ENCODE measurements around the gene MAP4K5. TPM values are rescaled to one million over a fixed set of nuclear protein-coding genes. Genes with fewer than 3 reads are reported as not detected.

MAP4K5 gene
- total RNA-seq, 1 experiment from 2014 or later, result 39.1 TPM

DNA sequence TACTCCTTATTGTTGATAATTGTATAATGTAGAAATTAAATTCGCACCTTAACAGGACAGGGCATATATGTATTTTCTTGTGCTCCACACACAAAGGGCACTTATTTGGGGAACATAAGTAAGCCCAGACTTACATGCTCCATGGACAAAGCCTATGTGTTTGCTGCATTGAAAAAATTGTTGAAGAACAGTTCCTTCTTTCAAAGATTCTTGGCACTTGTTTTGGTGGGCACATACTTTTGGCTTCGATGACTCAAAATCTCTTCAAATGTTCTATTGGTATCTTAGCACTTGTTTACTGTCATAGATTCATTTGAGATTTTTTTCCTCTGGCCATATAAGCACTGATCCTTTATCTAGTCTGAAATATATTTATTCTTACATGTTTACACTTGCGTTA lies 1.4 kb upstream of the MAP4K5 start:
- H2AFZ ChIP-seq (ENCODE audit: low read depth, low read length, poor library complexity, severe bottlenecking), result peak overlapping the region; percentile 94
- DNase-seq (ENCODE audit: low read depth, low spot score), result no peak
- H3K4me2 ChIP-seq (ENCODE audit: low read length), result peak overlapping the region; percentile 97; the same call in 1 of the 2 replicates

DNA sequence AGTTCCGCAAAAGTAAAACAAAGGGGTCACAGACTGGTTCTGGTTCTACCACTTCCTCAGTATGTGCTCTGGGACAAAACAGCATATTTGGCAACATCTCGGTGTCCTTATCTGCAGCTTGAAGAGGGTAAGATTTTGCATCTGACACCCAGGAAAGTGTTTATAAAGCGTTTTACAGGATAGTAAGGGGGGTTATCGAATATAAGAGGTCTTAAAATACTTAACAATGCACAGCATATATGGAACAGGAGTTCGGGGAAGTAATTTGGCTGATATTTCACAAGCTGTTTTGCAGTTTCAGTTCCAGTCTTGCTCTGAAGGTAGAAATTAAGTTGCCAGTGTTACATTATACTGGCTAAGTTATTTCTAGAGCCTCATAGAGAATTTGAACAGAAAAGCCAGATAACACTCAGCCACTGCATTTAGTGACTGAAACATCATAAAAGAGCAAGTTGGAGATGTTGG lies 904 bp upstream of the MAP4K5 start:
- Histone ChIP-seq H3K27me3 (ENCODE audit: insufficient read depth, low read length) (no peaks in the 10 kb centered on the region), H3K9me3 (ENCODE audit: control insufficient read depth in 1 of 2, insufficient read depth in 1 of 2, low read depth in 1 of 2, low read length in 2 of 2) (no peaks in the 10 kb centered on the region), H3K9ac (ENCODE audit: low read length) (peak overlapping the region; percentile 89), H3K9me2 (ENCODE audit: insufficient read depth) (no peaks in the 10 kb centered on the region), H3K27ac (ENCODE audit: low read depth, low read length) (peak overlapping the region; percentile 88; the same call in 1 of the 2 replicates), H3K4me3 (replicated peaks in 1 of 2; ENCODE audit: low read depth in 1 of 2, low read length in 2 of 2) (peak overlapping the region; percentile 76 to 81), H3K36me3 (ENCODE audit: control insufficient read depth in 1 of 2, insufficient read depth in 2 of 2, low read length in 2 of 2) (no peaks in the 10 kb centered on the region), H3K79me2 (ENCODE audit: insufficient read depth, low read length) (peaks cover 37% of the 10 kb centered on the region), H4K20me1 (ENCODE audit: insufficient read depth) (peaks cover 11% of the 10 kb centered on the region; the same call in 1 of the 2 replicates), H3K4me1 (ENCODE audit: control insufficient read depth in 1 of 2, insufficient read depth in 2 of 2, low read length in 2 of 2) (peaks cover 9 to 27% of the 10 kb centered on the region in 2 experiments; a peak in 3 of 4 replicates), H2AFZ (ENCODE audit: low read depth, low read length, poor library complexity, severe bottlenecking) (peak overlapping the region; percentile 94), H3K4me2 (ENCODE audit: low read length) (peak overlapping the region; percentile 97)
- DNase-seq (ENCODE audit: low read depth, low spot score) (no peak), ATAC-seq (no peak)
- RAD21 ChIA-PET (ENCODE audit: low non-redundant PET in 1 of 2, low total read pairs in 2 of 2, uncharacterized antibody in 2 of 2, unreplicated experiment in 2 of 2), result no interaction called here
- intact Hi-C loops (cut with micrococcal nuclease), result loop anchor here (5.0 kb wide), 2 partner anchors 426 to 671 kb away; no protein-coding TSS in a partner anchor
- no TSS peak for BruUV-seq (replicated peaks)
- TF ChIP-seq JUND (IDR thresholded peaks at IDR 0.05) (no peak), SIN3A (IDR thresholded peaks at IDR 0.05; ENCODE audit: low read depth) (no peak), POLR2A (IDR thresholded peaks at IDR 0.05; ENCODE audit: borderline replicate concordance, extremely low read depth, insufficient read depth, insufficient read length) (no peak), CEBPB (IDR thresholded peaks at IDR 0.05; ENCODE audit: low read depth) (no peak), POLR2AphosphoS5 (IDR thresholded peaks at IDR 0.05; ENCODE audit: low read depth, low read length) (no peak), ZFX (IDR thresholded peaks at IDR 0.05) (no peak), EZH2phosphoT487 (IDR thresholded peaks at IDR 0.05; ENCODE audit: borderline replicate concordance) (no peak), EGR1 (IDR thresholded peaks at IDR 0.05; ENCODE audit: low read depth) (no peak), EZH2 (IDR thresholded peaks at IDR 0.05) (no peak)
- TF ChIP-seq, protein P1, sequence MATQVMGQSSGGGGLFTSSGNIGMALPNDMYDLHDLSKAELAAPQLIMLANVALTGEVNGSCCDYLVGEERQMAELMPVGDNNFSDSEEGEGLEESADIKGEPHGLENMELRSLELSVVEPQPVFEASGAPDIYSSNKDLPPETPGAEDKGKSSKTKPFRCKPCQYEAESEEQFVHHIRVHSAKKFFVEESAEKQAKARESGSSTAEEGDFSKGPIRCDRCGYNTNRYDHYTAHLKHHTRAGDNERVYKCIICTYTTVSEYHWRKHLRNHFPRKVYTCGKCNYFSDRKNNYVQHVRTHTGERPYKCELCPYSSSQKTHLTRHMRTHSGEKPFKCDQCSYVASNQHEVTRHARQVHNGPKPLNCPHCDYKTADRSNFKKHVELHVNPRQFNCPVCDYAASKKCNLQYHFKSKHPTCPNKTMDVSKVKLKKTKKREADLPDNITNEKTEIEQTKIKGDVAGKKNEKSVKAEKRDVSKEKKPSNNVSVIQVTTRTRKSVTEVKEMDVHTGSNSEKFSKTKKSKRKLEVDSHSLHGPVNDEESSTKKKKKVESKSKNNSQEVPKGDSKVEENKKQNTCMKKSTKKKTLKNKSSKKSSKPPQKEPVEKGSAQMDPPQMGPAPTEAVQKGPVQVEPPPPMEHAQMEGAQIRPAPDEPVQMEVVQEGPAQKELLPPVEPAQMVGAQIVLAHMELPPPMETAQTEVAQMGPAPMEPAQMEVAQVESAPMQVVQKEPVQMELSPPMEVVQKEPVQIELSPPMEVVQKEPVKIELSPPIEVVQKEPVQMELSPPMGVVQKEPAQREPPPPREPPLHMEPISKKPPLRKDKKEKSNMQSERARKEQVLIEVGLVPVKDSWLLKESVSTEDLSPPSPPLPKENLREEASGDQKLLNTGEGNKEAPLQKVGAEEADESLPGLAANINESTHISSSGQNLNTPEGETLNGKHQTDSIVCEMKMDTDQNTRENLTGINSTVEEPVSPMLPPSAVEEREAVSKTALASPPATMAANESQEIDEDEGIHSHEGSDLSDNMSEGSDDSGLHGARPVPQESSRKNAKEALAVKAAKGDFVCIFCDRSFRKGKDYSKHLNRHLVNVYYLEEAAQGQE (IDR thresholded peaks at IDR 0.05; ENCODE audit: low read depth), result no peak
- CTCF ChIA-PET, result interaction anchor here (0.8 kb wide), 1 partner anchor 215 kb away, joined by 3 read pairs; no protein-coding TSS in a partner anchor
- POLR2A ChIA-PET, result no interaction called here

More for the DNA sequence above, 1.4 kb upstream of the MAP4K5 start:
- Histone ChIP-seq H3K27ac (ENCODE audit: low read depth, low read length) (no peak overlapping the region), H3K27me3 (ENCODE audit: insufficient read depth, low read length) (no peaks in the 10 kb centered on the region), H3K36me3 (ENCODE audit: control insufficient read depth in 1 of 2, insufficient read depth in 2 of 2, low read length in 2 of 2) (no peaks in the 10 kb centered on the region), H3K79me2 (ENCODE audit: insufficient read depth, low read length) (peaks cover 32% of the 10 kb centered on the region), H3K4me3 (replicated peaks in 1 of 2; ENCODE audit: low read depth in 1 of 2, low read length in 2 of 2) (no peak overlapping the region), H3K4me1 (ENCODE audit: control insufficient read depth in 1 of 2, insufficient read depth in 2 of 2, low read length in 2 of 2) (peaks cover 9 to 27% of the 10 kb centered on the region in 2 experiments; a peak in 3 of 4 replicates), H4K20me1 (ENCODE audit: insufficient read depth) (peaks cover 8% of the 10 kb centered on the region; the same call in 1 of the 2 replicates), H3K9ac (ENCODE audit: low read length) (no peak overlapping the region), H3K9me2 (ENCODE audit: insufficient read depth) (no peaks in the 10 kb centered on the region), H3K9me3 (ENCODE audit: control insufficient read depth in 1 of 2, insufficient read depth in 1 of 2, low read depth in 1 of 2, low read length in 2 of 2) (no peaks in the 10 kb centered on the region)
- ChIA-PET RAD21 (ENCODE audit: low non-redundant PET in 1 of 2, low total read pairs in 2 of 2, uncharacterized antibody in 2 of 2, unreplicated experiment in 2 of 2) (no interaction called here), CTCF (interaction anchor here (0.8 kb wide), 1 partner anchor 216 kb away, joined by 3 read pairs; no protein-coding TSS in a partner anchor), POLR2A (no interaction called here)
- no TSS peak for BruUV-seq (replicated peaks)
- TF ChIP-seq RAD21 (IDR thresholded peaks at IDR 0.05; ENCODE audit: low read depth), result no peak
- TF ChIP-seq EGR1 (IDR thresholded peaks at IDR 0.05; ENCODE audit: low read depth), result no peak
- TF ChIP-seq ZFX (IDR thresholded peaks at IDR 0.05), result no peak
- no peak for TF ChIP-seq YY1 (IDR thresholded peaks at IDR 0.05; ENCODE audit: extremely low read depth, insufficient replicate concordance, low read depth, low read length)
- TF ChIP-seq CBX3 (IDR thresholded peaks at IDR 0.05; ENCODE audit: low read depth), result no peak
- no peak for TF ChIP-seq EZH2 (IDR thresholded peaks at IDR 0.05)
- TF ChIP-seq, protein P2, sequence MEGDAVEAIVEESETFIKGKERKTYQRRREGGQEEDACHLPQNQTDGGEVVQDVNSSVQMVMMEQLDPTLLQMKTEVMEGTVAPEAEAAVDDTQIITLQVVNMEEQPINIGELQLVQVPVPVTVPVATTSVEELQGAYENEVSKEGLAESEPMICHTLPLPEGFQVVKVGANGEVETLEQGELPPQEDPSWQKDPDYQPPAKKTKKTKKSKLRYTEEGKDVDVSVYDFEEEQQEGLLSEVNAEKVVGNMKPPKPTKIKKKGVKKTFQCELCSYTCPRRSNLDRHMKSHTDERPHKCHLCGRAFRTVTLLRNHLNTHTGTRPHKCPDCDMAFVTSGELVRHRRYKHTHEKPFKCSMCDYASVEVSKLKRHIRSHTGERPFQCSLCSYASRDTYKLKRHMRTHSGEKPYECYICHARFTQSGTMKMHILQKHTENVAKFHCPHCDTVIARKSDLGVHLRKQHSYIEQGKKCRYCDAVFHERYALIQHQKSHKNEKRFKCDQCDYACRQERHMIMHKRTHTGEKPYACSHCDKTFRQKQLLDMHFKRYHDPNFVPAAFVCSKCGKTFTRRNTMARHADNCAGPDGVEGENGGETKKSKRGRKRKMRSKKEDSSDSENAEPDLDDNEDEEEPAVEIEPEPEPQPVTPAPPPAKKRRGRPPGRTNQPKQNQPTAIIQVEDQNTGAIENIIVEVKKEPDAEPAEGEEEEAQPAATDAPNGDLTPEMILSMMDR (IDR thresholded peaks at IDR 0.05 in 2 of 3, conservative IDR thresholded peaks at IDR 0.05 in 1 of 3; ENCODE audit: borderline replicate concordance in 1 of 3, insufficient read depth in 1 of 3, low read depth in 2 of 3, low read length in 2 of 3), result no peak
- intact Hi-C loops (cut with micrococcal nuclease), result loop anchor here (5.0 kb wide), 2 partner anchors 427 to 672 kb away; no protein-coding TSS in a partner anchor
- ATAC-seq, result no peak
